ENCODE results near the gene FRMD5.

FRMD5 gene

GRCh38 chr15:43991206-43991605, 203.9 kb downstream of the FRMD5 start:
- no peak for ATAC-seq (ENCODE audit: insufficient read depth, low read depth)

GRCh38 chr15:43989938-43990337, 205.1 kb downstream of the FRMD5 start:
- Histone ChIP-seq H3K4me2 (ENCODE audit: insufficient read depth, low read length) (no peak overlapping the region), H3K4me3 (ENCODE audit: low read depth in 1 of 2, low read length in 2 of 2) (no peak overlapping the region), H2AFZ (ENCODE audit: low read depth, low read length) (no peak overlapping the region), H3K9ac (ENCODE audit: low read depth, low read length) (no peak overlapping the region), H3K4me1 (ENCODE audit: insufficient read depth, low read length) (no peaks in the 10 kb centered on the region), H3K79me2 (ENCODE audit: insufficient read depth, low read length) (no peaks in the 10 kb centered on the region), H3K27ac (ENCODE audit: low read length) (no peak overlapping the region), H3K27me3 (ENCODE audit: insufficient read depth, low read length, poor library complexity) (no peaks in the 10 kb centered on the region), H3K9me3 (ENCODE audit: insufficient read depth, low read length, severe bottlenecking) (no peaks in the 10 kb centered on the region), H4K20me1 (ENCODE audit: insufficient read depth, low read length) (no peaks in the 10 kb centered on the region), H3K36me3 (ENCODE audit: insufficient read depth, low read length) (no peaks in the 10 kb centered on the region)
- no peak for DNase-seq
- no peak for ATAC-seq (ENCODE audit: insufficient read depth, low read depth)
- TF ChIP-seq CTCF (IDR thresholded peaks at IDR 0.05; ENCODE audit: borderline replicate concordance, extremely low read depth, low read length, poor library complexity, severe bottlenecking) (no peak), EZH2 (IDR thresholded peaks at IDR 0.05; ENCODE audit: borderline replicate concordance, low read depth, low read length, severe bottlenecking) (no peak)

More at GRCh38 chr15:43991206-43991605, 203.9 kb downstream of the FRMD5 start:
- Histone ChIP-seq H4K20me1 (ENCODE audit: insufficient read depth, low read length) (no peaks in the 10 kb centered on the region), H3K4me3 (ENCODE audit: low read depth in 1 of 2, low read length in 2 of 2) (no peak overlapping the region), H3K9me3 (ENCODE audit: insufficient read depth, low read length, severe bottlenecking) (no peaks in the 10 kb centered on the region), H3K9ac (ENCODE audit: low read depth, low read length) (no peak overlapping the region), H3K27ac (ENCODE audit: low read length) (no peak overlapping the region), H3K36me3 (ENCODE audit: insufficient read depth, low read length) (no peaks in the 10 kb centered on the region), H3K27me3 (ENCODE audit: insufficient read depth, low read length, poor library complexity) (no peaks in the 10 kb centered on the region), H3K4me2 (ENCODE audit: insufficient read depth, low read length) (no peak overlapping the region), H3K79me2 (ENCODE audit: insufficient read depth, low read length) (no peaks in the 10 kb centered on the region), H2AFZ (ENCODE audit: low read depth, low read length) (no peak overlapping the region), H3K4me1 (ENCODE audit: insufficient read depth, low read length) (no peaks in the 10 kb centered on the region)
- TF ChIP-seq CTCF (IDR thresholded peaks at IDR 0.05; ENCODE audit: borderline replicate concordance, extremely low read depth, low read length, poor library complexity, severe bottlenecking) (no peak), EZH2 (IDR thresholded peaks at IDR 0.05; ENCODE audit: borderline replicate concordance, low read depth, low read length, severe bottlenecking) (no peak)
- no peak for DNase-seq

- H3K9ac ChIP-seq (ENCODE audit: low read depth, low read length) = no peak overlapping the region
Observed at GRCh38 chr15:43988900-43989299, 206.2 kb downstream of the FRMD5 start.

More at GRCh38 chr15:43988900-43989299, 206.2 kb downstream of the FRMD5 start:
- H3K4me2 ChIP-seq (ENCODE audit: insufficient read depth, low read length) = no peak overlapping the region
- ATAC-seq (ENCODE audit: insufficient read depth, low read depth) (no peak), DNase-seq (no peak)
- no peaks in the 10 kb centered on the region for H4K20me1 ChIP-seq (ENCODE audit: insufficient read depth, low read length)
- no peaks in the 10 kb centered on the region for H3K36me3 ChIP-seq (ENCODE audit: insufficient read depth, low read length)
- no peak overlapping the region for H3K27ac ChIP-seq (ENCODE audit: low read length)
- H3K4me1 ChIP-seq (ENCODE audit: insufficient read depth, low read length) = no peaks in the 10 kb centered on the region
- no peak overlapping the region for H2AFZ ChIP-seq (ENCODE audit: low read depth, low read length)
- H3K4me3 ChIP-seq (ENCODE audit: low read depth in 1 of 2, low read length in 2 of 2) = no peak overlapping the region
- TF ChIP-seq EZH2 (IDR thresholded peaks at IDR 0.05; ENCODE audit: borderline replicate concordance, low read depth, low read length, severe bottlenecking) (no peak), CTCF (IDR thresholded peaks at IDR 0.05; ENCODE audit: borderline replicate concordance, extremely low read depth, low read length, poor library complexity, severe bottlenecking) (no peak)
- H3K9me3 ChIP-seq (ENCODE audit: insufficient read depth, low read length, severe bottlenecking) = no peaks in the 10 kb centered on the region
- no peaks in the 10 kb centered on the region for H3K27me3 ChIP-seq (ENCODE audit: insufficient read depth, low read length, poor library complexity)
- H3K79me2 ChIP-seq (ENCODE audit: insufficient read depth, low read length) = no peaks in the 10 kb centered on the region
